Activated T-cell treated with anti-CD3 and anti-CD28 coated beads, Interleukin-2, amount 50 U/mL, for 24 hours (primary cell): ENCODE measurements around the gene ZIC1.

Source experiments
- DNase-seq: peaks from one replicate; pipeline ENCODE4 v3.0.0-alpha.2; 2020
- H3K27ac Mint-ChIP-seq: 2 replicates; pipeline ENCODE4 v1.8.0; 2020; ENCODE audit warnings: mild to moderate bottlenecking, mixed read lengths
- H3K27me3 Mint-ChIP-seq: 2 replicates; pipeline ENCODE4 v1.8.0; 2020; ENCODE audit warnings: mixed read lengths
- H3K36me3 Mint-ChIP-seq: 2 replicates; pipeline ENCODE4 v1.8.0; 2020; ENCODE audit warnings: low read depth, mixed read lengths
- H3K4me1 Mint-ChIP-seq: 2 replicates; pipeline ENCODE4 v1.8.0; 2020; ENCODE audit warnings: low read depth, mixed read lengths
- H3K4me3 Mint-ChIP-seq: 2 replicates; pipeline ENCODE4 v1.8.0; 2020; ENCODE audit warnings: mild to moderate bottlenecking, moderate library complexity, mixed read lengths
- H3K9me3 Mint-ChIP-seq: 2 replicates; pipeline ENCODE4 v1.8.0; 2020; ENCODE audit warnings: mixed read lengths

The ZIC1 gene

DNA sequence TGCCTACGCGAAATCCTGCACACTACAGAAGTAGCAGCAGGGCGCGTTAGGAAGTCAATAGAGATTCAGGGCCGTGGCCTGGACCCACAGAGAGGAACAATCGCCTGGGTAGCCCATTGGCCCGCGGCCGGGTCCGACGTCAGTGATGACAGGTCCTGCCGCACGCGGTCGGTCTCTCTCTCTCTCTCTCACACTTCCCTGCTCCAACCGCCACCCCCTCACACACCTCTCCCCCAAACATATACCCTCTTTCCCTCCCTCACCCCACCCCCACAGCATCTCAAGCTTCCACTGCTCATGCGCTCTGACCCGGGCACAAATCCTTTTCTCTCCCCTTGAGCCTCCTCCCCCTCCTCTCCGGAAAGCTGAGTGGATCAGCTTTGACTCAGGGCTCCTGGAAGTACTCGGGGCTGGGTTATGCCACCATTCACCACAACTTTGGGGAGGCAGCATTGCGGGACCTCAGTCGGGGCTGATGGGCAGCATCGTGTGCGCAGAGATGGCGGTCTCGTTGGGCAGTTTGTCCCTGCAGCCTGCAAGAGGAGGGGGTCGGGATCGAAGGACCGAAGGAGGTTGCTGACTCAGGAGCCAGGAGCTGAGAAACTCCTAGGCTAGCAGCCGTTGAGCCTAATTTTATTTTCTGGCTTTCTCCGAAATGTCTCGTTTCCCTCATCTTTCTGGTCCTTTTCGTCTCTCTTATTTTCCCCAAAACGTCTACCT, 11.8 kb upstream of the ZIC1 start:
- Mint-ChIP-seq H3K27me3 (peaks cover 94% of the 10 kb centered on the region), H3K27ac (no peak overlapping the region), H3K4me1 (no peaks in the 10 kb centered on the region), H3K9me3 (no peaks in the 10 kb centered on the region), H3K4me3 (no peak overlapping the region), H3K36me3 (no peaks in the 10 kb centered on the region)
- DNase-seq, result no peak

DNA sequence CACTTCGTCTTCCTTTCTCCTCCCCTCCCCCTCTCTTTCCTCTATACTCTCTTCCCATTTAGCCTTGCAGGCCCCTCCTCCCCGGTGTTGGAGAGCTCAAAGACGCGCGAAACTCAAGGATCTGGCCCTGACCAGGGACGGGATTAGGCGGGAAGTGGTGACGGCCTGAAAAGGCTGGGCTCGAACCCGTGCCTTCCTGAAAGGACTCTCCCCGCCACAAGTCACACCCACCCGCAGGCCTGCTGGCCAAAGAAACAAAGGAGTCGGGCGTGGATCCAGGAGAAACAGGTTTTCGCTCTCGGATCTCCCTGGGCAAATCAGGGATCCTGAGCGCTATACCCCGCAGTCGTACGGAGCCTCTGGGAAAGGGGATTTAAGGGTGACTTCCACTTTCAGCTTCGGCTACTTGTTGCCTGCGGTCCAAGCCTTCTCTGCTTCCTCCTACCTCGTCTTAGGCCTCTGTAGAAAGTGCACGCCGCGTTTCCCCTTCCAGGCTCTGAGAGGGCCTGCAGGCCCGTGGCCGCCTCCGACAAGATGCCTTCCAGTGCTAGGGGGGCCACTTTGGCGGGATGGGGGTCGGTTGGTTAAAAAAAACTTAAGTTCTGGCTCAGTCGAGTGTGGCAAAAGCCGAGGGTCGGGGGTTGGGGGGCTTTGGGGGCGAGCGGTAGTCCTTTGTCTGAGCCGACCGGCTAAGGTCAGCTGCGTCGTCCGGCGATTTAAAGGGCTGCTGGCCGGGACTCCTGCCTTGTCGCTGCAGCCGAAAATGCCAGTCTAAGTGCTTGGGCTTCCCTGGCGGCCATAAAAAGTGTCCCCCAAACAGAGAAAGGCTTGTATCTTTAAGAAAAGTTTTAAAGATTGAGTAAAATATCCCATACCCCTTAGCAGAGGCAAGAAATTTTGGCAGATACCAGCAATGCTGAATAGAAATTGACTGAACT, 11.0 kb upstream of the ZIC1 start:
- Mint-ChIP-seq H3K4me3 (no peak overlapping the region), H3K27me3 (peaks cover 92% of the 10 kb centered on the region), H3K27ac (no peak overlapping the region)

DNA sequence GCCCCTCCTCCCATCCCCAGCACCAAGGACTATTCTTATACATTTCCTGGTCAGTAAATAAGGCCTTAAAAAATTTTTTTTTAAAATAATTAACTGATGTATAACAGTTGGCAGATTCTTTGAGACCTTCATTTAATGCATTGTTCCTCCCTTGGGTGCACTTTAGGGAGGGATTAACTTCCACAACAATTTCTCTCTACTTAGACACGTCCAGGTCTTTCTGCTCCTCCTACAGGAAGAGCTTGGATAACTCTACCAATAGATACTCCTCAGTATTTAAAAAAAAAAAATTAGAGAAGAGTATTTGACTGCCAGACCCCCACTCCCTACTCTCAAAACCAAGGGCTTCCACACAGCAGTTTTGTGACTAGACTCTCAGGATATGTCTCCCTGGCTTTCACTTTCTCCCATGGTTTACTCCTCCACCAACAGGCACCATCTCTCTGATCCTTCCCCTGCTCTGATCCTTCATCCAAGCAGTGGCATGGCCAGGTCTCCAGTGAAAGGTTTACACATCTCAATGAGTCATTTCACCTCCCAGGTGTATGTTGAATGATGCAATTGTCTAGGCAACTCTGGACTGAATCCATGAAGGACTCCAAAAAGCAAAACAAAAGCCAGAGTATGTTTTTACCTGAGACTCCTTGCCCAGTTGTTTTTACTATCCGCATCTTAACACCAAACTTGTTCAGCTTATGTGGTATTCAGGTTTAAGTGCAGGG, 10.2 kb upstream of the ZIC1 start:
- H3K9me3 Mint-ChIP-seq, result no peaks in the 10 kb centered on the region
- no peak overlapping the region for H3K4me3 Mint-ChIP-seq

More for the DNA sequence above, 11.0 kb upstream of the ZIC1 start:
- DNase-seq, result no peak
- Mint-ChIP-seq H3K4me1 (no peaks in the 10 kb centered on the region), H3K9me3 (no peaks in the 10 kb centered on the region), H3K36me3 (no peaks in the 10 kb centered on the region)

DNA sequence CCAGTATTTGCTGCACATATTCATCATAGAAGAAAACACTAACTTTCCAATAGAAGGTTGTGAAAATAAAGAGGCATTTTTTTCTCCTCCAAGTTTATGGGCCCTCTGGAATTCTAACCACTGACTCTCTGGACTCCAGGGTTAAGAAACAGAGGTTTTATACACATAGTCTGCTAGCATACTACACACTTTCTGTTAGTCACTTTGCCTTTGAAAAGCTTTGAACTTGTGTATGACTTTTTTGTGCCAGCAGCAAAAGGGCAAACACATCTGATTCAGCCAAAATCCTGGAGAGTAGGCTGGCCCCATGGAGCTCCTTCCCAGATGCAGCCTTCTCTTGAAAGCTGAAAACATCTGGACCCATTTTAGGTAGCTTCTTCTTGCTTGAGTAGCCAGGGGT, 9.1 kb upstream of the ZIC1 start:
- Mint-ChIP-seq H3K4me1 (no peaks in the 10 kb centered on the region), H3K36me3 (no peaks in the 10 kb centered on the region), H3K27me3 (peaks cover 94% of the 10 kb centered on the region), H3K27ac (no peak overlapping the region), H3K4me3 (no peak overlapping the region), H3K9me3 (no peaks in the 10 kb centered on the region)
- DNase-seq, result no peak

More for the DNA sequence above, 10.2 kb upstream of the ZIC1 start:
- Mint-ChIP-seq H3K36me3 (no peaks in the 10 kb centered on the region), H3K4me1 (no peaks in the 10 kb centered on the region), H3K27ac (no peak overlapping the region), H3K27me3 (peaks cover 94% of the 10 kb centered on the region)
- DNase-seq, result no peak

DNA sequence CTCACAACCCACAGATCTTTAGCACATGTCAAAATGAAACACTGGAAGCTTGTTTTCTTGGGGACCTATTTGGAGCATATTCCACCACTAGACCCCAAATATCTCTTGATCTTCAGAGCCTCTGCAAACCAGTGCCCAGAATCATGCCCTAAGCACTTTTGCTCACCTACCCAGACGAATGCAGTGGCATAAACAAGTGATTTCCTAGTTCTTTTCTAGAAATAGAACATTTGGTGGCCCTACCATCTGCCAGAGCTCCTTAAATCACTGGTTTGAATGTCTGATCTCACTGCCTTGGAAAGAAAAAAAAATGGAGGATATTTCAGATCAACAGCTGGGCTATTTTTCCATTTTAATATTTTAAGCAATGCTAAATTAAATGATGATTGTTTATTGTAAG, 8.2 kb upstream of the ZIC1 start:
- no peaks in the 10 kb centered on the region for H3K4me1 Mint-ChIP-seq
- no peak for DNase-seq
- no peaks in the 10 kb centered on the region for H3K36me3 Mint-ChIP-seq
- H3K27ac Mint-ChIP-seq, result no peak overlapping the region
- no peaks in the 10 kb centered on the region for H3K9me3 Mint-ChIP-seq
- H3K27me3 Mint-ChIP-seq, result peaks cover 94% of the 10 kb centered on the region
- no peak overlapping the region for H3K4me3 Mint-ChIP-seq

DNA sequence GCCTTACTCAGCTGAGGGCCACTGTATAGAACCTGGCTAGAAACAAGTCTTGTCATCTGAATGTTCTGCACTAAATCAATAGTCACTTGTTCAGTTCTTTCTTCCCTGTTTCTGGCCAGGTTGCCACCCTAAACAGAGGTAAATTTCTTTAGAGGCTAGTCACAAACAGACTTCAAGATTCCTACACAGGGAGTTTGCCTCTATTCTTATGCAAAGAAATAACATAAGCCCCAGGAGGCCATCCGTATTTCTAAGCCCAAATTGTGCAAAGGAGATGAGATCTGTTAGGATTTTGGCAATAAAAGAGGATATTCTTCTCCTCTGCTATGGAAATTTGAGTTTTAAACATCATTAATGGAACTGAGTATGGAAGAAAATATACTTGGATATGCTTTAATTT, 7.7 kb upstream of the ZIC1 start:
- no peak overlapping the region for H3K27ac Mint-ChIP-seq
- H3K4me3 Mint-ChIP-seq, result no peak overlapping the region
- H3K27me3 Mint-ChIP-seq, result peaks cover 97% of the 10 kb centered on the region
- no peak for DNase-seq
- no peaks in the 10 kb centered on the region for H3K4me1 Mint-ChIP-seq
- no peaks in the 10 kb centered on the region for H3K36me3 Mint-ChIP-seq
- no peaks in the 10 kb centered on the region for H3K9me3 Mint-ChIP-seq

DNA sequence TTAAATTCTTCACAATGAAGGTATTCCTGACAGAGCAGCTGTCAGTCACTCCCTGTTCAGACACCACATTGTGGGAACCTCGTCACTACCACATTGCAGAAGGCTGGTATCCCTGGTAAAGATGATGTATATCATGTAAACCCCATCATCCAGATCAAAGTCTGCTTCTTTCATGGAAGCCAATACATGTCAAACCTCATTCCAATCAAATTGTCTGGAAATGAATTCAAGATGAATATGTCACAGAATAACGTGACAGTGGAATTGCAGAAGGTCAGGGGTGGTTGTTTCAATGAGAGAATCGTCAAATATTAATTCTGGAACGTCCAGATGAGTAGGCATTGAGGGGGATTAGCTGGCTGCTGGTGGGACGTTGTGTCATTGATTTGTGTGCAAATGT, 7.0 kb upstream of the ZIC1 start:
- H3K27me3 Mint-ChIP-seq, result peaks cover 97% of the 10 kb centered on the region
- no peak overlapping the region for H3K4me3 Mint-ChIP-seq
- peaks cover 3% of the 10 kb centered on the region for H3K9me3 Mint-ChIP-seq
- no peak for DNase-seq
- no peak overlapping the region for H3K27ac Mint-ChIP-seq
- H3K36me3 Mint-ChIP-seq, result no peaks in the 10 kb centered on the region
- H3K4me1 Mint-ChIP-seq, result no peaks in the 10 kb centered on the region

DNA sequence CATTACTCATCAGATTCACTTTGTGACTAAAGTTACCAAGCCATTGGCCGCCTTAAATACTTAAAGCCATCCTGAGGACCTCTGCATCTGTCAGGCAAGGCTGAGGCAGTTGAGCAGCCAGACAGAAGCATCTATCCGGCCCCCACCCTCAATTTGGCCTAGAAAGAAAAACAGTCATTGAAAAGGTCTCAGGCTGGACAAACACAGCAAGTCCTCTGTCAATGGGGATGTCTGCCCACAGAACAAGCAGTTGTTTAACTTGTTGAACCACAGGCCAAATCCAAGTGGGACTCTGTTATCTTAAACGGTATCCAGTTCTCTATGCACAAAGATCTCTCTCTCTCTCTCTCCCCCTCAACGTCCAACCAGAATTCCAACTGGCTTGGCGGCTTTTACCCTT, 5.7 kb upstream of the ZIC1 start:
- no peak for DNase-seq

DNA sequence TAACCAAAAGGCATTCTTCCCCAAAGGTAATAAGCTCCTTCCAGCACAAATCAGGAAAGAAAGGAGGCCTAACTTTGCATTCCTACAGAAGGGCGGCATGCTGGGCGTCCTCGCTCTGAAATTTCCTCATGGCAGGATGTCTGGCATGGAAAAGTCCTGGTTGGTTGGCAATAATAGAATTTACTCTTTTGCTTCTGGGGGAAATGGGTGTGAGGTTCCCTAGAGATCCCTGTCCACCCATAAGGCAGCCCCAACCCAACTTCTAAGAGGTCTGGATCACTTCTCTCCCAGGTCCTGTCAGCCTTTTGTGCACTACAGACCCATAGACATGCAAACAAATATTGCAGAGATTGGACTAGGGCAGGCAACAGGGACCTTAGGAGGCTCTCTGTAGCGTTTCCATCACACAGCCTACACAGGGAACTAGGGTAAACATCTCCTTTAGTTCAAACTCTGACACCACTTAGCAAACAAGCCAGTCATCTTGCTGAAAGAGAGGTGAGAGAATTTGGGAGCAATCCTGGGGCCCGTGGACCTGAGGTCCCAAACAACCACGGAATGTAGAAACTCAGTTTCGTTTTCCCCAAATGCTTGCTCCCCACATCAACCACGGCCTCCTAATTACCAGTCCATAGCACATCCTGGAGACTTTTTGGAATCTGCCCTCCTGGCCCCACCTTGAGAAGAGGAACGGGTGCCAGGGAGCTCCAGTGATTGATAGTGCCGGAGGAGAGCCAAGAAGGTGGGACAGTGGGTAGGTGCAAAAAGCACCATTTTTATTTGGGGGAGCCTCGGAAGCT, 5.0 kb upstream of the ZIC1 start:
- no peaks in the 10 kb centered on the region for H3K36me3 Mint-ChIP-seq
- no peak overlapping the region for H3K27ac Mint-ChIP-seq
- H3K9me3 Mint-ChIP-seq, result peaks cover 6% of the 10 kb centered on the region
- H3K4me1 Mint-ChIP-seq, result peaks cover 11% of the 10 kb centered on the region
- no peak for DNase-seq
- peaks cover 96% of the 10 kb centered on the region for H3K27me3 Mint-ChIP-seq
- H3K4me3 Mint-ChIP-seq, result no peak overlapping the region

More for the DNA sequence above, 5.7 kb upstream of the ZIC1 start:
- H3K4me1 Mint-ChIP-seq, result peaks cover 8% of the 10 kb centered on the region
- peaks cover 95% of the 10 kb centered on the region for H3K27me3 Mint-ChIP-seq
- H3K36me3 Mint-ChIP-seq, result no peaks in the 10 kb centered on the region
- H3K27ac Mint-ChIP-seq, result no peak overlapping the region
- H3K4me3 Mint-ChIP-seq, result no peak overlapping the region
- peaks cover 6% of the 10 kb centered on the region for H3K9me3 Mint-ChIP-seq

DNA sequence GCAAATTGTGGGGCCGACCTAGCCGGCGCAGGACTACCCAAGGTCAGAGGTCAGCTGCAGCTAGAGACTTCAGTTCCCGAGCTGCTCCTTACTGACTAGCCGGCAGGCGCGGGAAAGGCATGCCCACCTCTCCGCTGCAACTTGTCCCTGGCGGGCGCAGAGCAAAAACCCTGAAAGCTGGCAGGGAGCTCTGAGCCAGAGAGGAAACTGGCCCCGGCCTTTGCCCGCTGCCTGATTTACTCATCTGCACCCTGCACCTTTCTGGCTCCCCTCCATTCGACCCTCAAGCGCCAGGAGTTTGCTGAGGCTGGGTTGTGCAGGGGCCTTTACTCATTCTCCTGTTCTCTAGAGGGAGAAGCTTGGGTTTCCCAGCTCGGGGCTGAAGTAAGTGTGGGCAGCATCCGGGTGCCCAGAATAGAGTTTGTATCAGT, 4.3 kb upstream of the ZIC1 start:
- peaks cover 94% of the 10 kb centered on the region for H3K27me3 Mint-ChIP-seq
- no peak overlapping the region for H3K4me3 Mint-ChIP-seq
- H3K27ac Mint-ChIP-seq, result no peak overlapping the region
- DNase-seq, result no peak
- H3K4me1 Mint-ChIP-seq, result peaks cover 15% of the 10 kb centered on the region
- H3K9me3 Mint-ChIP-seq, result peaks cover 6% of the 10 kb centered on the region
- H3K36me3 Mint-ChIP-seq, result no peaks in the 10 kb centered on the region

DNA sequence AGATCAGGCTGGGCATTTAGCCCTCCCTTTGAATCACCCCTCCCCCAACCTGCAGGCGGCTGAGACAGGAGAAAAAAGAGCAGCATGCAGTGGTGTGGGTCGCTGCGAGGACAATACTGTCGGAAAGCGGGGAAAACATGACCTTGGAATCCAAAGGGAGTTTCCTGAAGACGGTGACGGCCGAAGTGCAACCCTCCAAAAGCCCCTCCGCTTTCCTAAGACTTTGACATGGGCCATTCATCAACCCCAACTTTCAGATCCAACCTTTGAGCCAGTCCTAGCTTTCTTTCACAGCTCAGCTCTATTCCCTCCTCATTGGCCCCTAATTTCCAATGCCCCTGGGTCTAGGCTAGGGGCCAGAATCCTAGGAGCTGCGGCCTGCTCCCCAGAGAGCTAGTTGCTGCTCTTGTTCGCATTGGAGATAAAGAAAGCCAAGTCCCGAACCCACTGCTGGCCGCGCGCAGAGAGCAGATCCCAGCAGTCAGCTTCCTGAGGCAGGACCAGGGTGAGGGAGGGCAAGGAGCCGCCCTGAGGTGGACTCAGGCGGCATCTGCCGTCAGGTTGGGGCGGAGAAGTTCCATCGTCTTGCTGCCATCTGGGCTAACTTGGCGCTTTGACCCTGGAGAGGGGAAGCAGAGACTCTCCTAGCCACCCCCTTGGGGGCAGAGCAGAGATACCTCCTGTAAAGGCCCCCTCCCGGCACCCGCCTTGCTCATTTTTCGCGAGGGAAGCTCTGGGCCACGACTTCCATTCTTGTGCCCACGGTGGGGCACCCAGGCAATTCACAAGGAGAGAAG, 3.7 kb upstream of the ZIC1 start:
- Mint-ChIP-seq H3K4me3 (no peak overlapping the region), H3K27me3 (peaks cover 88% of the 10 kb centered on the region), H3K36me3 (no peaks in the 10 kb centered on the region), H3K9me3 (peaks cover 6% of the 10 kb centered on the region), H3K4me1 (peaks cover 15% of the 10 kb centered on the region), H3K27ac (no peak overlapping the region)
- no peak for DNase-seq

DNA sequence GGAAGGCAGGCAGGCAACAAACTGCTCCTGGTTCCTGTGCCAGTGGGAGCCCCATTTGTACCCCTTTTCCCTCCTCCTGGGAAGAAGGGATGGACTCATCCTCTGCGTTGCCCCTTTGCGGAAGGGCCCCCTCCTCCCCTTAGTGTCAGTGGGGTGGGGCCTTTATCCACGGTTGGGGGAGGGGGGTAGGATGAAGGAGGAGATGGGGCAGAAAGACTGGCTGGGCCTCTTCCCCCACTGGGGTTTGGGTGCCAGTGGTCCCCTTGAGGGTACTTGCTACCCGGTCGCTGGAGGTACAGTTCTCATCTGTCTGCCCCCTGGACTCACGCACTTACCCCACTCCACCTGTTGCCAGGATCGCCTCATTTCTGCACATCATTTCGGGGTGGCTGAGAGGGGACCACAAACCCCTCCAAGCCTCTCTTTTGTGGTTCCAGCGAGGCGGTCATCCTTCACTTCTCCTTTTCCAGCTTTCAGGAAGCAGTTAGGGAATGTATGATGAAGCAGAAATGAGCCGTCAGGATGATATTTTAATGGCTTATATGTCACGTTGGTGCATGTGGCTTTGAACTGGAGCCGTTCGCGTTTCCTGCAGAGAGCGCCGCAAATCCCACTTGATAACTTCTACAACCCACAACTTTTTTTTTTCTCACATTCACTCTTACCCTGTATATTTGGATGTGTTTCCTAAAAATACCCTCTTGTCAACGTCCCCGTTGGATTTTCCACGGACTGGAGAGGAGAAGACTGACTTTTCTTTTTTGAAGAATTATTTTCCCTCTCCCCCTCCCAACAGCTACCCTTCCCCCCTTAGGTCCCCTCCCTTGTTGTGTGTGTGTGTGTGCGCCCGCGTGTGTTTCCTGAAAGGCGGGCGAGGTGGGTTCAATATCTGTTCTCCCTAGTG, 2.9 kb upstream of the ZIC1 start, which contains the start of gene ZIC4:
Gene ZIC4 (minus strand): TSS at position 516 of the 904 bp plus-strand sequence. CDS start 3,746 bp downstream, outside the sequence.
- Mint-ChIP-seq H3K27me3 (peaks cover 88% of the 10 kb centered on the region), H3K36me3 (no peaks in the 10 kb centered on the region), H3K27ac (no peak within 1 kb of the TSS), H3K9me3 (peaks cover 6% of the 10 kb centered on the region), H3K4me1 (peaks cover 23% of the 10 kb centered on the region), H3K4me3 (no peak within 1 kb of the TSS)
- no peak for DNase-seq
